NCI-H345 treated with DMSO at 0.1 percent for 48 hours (cell line): Measurements from ENCODE around the gene SCN1B.
A peak's percentile ranks its signal among the peaks of the same experiment; 100 is the strongest.

Experiments
- DNase-seq: peaks from one replicate; lab custom pipeline; 2025; ENCODE audit not compliant: unreplicated experiment; lab: John Stamatoyannopoulos, UW

The SCN1B gene

DNA sequence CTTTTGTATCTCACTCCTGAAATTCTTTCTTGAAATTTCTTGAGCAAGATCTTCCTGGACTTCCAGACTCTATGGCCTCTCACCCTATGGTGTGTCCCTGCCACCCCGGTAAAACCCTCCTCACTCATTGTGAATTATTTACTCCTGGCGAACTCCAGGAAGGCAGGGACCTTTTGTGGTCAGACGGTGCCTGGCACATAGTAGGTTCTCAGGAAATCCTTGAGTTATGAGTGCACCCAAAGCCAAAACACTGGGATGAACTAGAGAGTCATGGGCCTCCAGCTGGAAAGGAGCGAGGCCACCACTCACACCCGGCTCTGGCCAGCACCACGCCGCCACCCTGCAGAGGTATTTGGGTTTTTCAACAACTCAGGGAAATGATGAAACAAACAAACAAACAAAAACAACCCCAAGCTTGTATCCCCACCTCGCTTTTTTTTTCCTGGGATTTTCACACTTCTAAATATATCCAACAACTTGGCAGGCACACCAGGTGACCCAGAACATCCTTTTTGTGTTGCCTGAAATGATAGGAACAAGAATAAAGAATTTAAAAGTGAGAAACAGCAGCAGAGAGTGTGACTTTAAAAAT is 22.4 kb downstream of the SCN1B start:
- DNase-seq = no peak

DNA sequence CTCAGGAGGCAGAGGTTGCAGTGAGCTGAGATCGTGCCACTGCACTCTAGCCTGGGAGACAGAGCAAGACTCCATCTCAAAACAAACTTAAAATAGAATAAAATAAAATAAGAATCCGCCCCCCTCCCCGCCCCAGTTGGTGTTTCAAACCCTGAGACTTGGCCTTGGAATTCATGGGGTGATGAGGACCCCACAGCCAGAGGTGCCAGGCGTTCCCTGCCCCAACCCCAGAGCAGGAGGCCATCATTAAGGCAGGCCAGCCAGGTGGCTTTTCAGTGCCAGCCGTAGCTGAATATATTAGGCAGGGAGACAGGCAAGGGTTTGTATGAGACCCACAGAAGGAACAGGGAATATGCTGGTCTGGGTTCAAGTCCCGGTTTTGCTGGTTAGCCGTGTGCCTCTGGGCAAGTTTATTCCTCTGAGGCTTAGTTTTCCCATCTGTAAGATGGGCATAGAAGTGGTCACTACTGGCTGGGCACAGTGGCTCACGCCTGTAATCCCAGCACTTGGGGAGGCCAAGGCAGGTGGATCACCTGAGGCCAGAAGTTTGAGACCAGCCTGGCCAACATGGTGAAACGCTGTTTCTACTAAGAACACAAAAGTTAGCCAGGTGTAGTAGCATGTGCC is 23.5 kb downstream of the SCN1B start:
- DNase-seq = no peak

- no peak for DNase-seq
Observed at GRCh38 chr19:35054626-35055025, 24.4 kb downstream of the SCN1B start.

DNA sequence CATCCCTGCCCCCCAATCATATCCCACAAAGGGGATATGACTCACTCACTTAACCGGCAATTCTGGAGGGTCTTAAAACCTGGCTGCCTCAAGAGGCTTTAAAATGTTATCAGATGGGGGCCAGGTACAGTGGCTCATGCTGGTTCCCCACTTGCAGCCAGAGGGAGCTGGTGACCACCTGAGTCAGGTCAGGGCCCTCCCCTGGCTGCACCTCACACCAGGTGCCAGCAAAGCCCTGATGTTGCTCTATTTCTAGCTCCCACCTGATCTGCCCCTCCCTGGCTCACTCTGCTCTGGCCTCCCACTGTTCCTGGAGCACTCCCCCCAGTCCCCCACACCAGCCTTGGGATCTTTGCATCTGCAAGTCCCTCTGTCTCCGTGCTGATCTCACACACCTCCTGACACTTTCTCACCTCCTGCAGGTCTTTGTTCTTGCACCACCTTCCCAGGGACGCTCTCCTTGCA is 25.5 kb downstream of the SCN1B start:
- peak; percentile 76 for DNase-seq

DNA sequence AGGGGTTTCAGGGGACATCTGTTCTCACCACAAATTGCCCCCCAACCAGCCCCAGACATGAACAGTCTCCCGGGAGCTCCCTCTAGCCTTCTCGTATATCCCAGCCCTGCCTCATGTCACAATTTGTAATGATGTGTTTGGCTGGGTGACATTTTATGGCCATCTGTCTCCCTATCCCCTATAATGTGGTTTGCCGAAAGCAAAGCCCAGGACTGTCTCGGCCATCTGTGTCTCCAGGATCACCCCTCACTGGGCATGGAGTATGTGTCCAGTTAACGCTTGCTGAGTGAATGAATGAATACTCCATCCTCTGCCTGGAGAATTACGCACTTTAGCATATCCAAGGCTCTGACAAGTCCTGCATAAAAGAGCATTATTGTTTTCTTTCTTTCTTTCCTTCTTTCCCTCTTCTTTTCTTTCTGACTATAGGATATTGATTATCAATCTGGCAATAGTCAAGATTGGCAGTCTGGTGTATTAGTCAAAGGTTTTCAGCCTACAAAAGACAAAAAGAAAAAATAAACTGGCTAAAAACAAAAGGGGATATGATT is 26.3 kb downstream of the SCN1B start:
- no peak for DNase-seq

DNA sequence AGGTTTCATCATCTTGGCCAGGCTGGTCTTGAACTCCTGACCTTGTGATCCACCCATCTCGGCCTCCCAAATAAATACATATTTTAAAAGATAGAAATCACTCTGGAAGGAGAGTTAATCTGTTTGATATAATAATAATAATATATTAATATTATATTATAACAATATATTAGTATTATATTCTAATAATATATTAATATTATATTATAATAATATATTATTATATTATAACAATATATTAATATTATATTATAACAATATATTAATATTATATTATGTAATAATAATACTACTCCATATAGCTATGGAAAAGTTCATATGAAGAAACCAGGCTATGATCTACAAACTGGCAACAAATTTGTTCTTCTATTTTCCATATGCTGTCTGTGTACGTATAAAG is 28.1 kb downstream of the SCN1B start:
- DNase-seq = no peak

- no peak for DNase-seq
Observed at GRCh38 chr19:35059006-35059798, 28.9 kb downstream of the SCN1B start.

DNA sequence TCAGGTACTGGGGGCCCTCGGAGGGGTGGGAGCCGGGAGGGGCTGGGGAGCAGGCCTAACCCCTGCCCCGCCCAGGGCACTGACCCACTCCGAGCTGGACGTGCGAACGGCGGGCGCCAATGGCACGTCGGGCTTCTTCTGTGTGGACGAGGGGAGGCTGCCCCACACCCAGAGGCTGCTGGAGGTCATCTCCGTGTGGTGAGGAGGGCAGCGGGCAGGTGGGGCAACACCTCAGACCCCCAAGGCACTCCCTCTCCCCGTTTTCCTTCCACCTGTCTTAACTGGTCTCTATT is 29.5 kb downstream of the SCN1B start:
- DNase-seq = no peak

GRCh38 chr19:35060160-35060855 is 30.0 kb downstream of the SCN1B start:
- DNase-seq = no peak

GRCh38 chr19:35061583-35062373 is 31.5 kb downstream of the SCN1B start:
- DNase-seq = no peak

- DNase-seq = no peak
Observed at GRCh38 chr19:35062942-35063341, 32.7 kb downstream of the SCN1B start.

DNA sequence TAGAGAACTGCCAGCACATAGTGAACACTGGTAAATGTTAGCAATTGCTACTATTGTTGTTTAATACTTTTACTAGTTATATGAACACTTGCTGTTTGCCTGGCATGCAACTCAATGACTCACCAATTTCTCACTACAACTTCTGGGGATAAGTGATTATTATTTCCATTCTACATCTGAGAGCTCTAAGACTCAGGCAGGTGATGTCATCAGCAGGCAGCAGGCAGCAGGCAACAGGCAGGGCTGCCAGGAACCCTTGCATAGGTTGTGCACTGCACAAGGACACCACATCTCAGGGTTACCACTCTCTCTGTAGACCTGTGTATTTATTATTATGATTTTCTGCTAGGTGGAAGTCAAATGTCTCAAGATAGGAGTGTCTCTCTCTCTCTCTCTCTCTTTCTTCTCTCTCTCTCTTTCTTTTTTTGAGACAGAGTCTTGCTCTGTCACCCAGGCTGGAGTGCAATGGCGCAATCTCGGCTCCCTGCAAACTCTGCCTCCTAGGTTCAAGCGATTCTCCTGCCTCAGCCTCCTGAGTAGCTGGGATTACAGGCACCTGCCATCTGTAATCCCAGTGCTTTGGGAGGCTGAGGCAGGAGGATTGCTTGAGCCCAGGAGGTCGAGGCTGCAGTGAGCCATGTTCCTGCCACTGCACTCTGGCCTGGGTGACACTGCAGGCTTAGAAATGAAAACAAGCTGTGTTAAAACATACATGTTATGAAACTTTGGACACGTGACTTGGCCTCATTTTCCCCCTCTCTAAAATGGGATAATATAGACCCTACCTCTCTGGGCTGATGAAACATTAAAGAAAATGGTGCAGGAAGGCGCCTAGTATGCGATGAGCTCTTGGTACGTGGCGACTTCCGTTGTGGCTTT is 33.9 kb downstream of the SCN1B start:
- no peak for DNase-seq

DNA sequence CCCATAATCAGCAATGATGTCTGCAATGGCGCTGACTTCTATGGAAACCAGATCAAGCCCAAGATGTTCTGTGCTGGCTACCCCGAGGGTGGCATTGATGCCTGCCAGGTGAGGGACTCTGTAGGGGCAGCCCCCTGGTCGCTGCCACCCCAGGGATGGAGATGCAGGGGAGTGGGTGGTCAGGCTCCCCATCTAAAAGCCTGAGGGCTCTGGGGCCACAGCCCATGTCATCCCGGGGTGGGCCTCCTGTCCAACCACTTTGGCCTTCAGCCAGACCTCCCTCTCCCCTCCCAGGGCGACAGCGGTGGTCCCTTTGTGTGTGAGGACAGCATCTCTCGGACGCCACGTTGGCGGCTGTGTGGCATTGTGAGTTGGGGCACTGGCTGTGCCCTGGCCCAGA is 35.3 kb downstream of the SCN1B start:
- DNase-seq = no peak

- DNase-seq = no peak
Observed at GRCh38 chr19:35066121-35066520, 35.9 kb downstream of the SCN1B start.

DNA sequence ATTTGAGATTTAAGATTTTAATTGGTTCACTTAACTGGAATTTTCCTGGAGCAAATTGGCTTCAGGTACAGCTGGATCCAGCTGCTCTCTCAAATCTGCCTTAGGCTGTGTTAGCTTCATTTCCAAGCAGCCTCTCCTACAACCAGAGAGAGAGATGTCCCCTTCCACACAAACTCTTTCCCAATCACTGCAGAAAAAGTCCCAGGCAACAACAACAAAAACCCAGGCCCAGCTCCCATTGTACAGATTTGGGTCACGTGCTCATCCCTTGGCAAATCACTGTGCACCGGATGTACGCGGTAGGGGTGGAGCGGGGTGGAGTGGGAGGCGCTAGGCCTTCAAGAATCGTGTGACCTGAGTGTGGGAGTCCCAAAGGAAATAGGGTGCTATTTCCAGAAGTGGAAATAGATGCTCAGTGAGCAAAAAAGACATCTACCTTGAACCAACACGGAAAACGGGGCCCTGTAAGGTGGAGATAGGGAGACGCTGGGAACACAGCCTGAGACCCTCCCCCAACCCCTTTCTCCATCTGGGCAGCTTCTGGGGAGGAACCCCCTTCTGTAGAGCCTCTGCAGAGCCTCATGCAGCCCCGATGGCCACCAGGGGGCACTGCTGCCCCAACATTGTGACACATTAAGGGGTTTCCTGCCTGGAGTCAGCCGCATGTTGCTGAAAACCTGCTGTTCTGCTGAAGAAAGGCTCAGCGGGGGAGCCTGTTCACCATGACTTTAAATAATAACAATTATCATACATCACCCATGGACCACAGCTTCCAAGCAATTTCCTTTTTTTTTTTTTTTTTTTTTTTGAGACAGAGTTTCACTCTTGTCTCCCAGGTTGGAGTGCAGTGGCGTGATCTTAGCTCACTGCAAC is 36.7 kb downstream of the SCN1B start:
- DNase-seq = peak; percentile 65

DNA sequence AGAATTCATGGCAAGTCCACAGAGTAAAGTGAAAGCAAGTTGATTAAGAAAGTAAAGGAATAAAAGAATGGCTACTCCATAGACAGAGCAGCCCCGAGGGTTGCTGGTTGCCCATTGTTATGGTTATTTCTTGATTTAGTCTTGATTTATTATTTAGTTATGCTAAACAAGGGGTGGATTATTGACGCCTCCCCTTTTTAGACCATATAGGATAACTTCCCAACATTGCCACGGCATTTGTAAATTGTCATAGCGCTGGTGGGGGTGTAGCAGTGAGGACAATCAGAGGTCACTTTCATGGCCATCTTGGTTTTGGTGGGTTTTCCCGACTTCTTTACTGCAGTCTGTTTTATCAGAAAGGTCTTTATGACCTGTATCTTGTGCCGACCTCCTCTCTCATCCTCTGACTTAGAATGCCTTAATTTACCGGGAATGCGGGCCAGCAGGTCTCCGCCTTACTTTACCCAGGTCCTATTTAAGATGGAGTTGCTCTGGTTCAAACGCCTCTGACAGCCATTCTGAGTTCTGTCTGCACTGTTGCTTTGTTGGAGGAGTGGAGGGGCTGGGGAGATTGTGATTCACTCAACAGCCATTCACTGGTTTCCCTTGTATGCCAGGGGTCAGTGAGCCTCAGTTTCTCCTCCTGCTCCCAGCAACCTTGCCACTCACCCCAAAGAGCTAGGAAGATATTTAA is 38.8 kb downstream of the SCN1B start:
- DNase-seq = no peak

DNA sequence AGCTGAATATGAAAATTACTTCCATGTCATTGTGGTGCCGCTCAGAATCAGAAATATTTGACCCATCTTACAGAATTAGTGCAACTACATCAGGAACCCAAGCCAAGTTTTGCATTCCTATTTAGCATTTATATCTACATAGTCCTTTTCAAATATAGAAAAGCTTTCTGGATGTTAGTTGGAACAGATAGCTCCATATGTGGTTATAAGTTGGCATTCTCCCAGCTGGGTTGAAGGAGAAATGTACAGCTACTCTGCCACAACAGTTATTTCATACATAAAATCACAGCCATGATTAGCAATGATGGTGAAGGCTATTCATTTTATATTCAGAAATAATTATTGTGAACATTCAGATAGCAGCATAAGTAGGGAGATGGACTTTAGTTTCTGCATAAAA is 39.4 kb downstream of the SCN1B start:
- no peak for DNase-seq

GRCh38 chr19:35070471-35070870 is 40.2 kb downstream of the SCN1B start:
- DNase-seq = no peak
